Lower lobe of right lung (tissue), 2 donors: ENCODE data around the gene IDS. TPM values are rescaled to one million over a fixed set of nuclear protein-coding genes. Genes with fewer than 3 reads are reported as not detected.
A peak's percentile ranks its signal among the peaks of the same experiment; 100 is the strongest.
"Not testable (repeated sequence)": the region's sequence is repeated elsewhere in the genome, so short reads cannot be mapped to it uniquely, and the experiment has no call there.

Source experiments
- ATAC-seq, 2 donors: fragments of 200-7000 bp; cut with Tn5 transposase; one replicate each; pipeline ENCODE4 v1.9.1; 2020 to 2022; ENCODE audit warnings: mild to moderate bottlenecking in 2 of 2, moderate library complexity in 2 of 2
- DNase-seq: peaks from one replicate; pipeline ENCODE4 v3.0.0-alpha.2; 2020
- H3K27ac ChIP-seq: fragments of 200-600 bp; one replicate; pipeline ENCODE4 v1.8.0; 2022
- H3K27me3 ChIP-seq: fragments of 200-600 bp; one replicate; pipeline ENCODE4 v1.8.0; 2022; ENCODE audit warnings: low read depth
- H3K36me3 ChIP-seq: fragments of 200-600 bp; one replicate; pipeline ENCODE4 v1.8.0; 2022; ENCODE audit warnings: mild to moderate bottlenecking
- H3K4me1 ChIP-seq: fragments of 200-600 bp; one replicate; pipeline ENCODE4 v1.8.0; 2022
- H3K4me3 ChIP-seq: fragments of 200-600 bp; one replicate; pipeline ENCODE4 v1.8.0; 2022; ENCODE audit warnings: mild to moderate bottlenecking
- H3K9me3 ChIP-seq: fragments of 200-600 bp; one replicate; pipeline ENCODE4 v1.8.0; 2022
- intact Hi-C: fragments of 100-400 bp; cut with DNase I; formaldehyde crosslinking; loops from one replicate; pipeline ENCODE4 v1.11.0; 2022
- total RNA-seq: library from RNA; stranded (reverse); fragmentation: NEBNext Ultra II Directional; extraction: Animal tissue kit (Norgen Biotek cat#: 25700); gene quantifications from one replicate; pipeline ENCODE4 v1.2.1, GENCODE V29; 2021
- TF ChIP-seq, protein P1 (sequence below): fragments of 200-600 bp; IDR thresholded peaks from one replicate; pipeline ENCODE4 v1.8.0; 2022; ENCODE audit warnings: antibody characterized with exemption, mild to moderate bottlenecking
- donor health status: DM: no; HTN: yes; CAD: no; lungs with severe emphysema.

The IDS gene
- total RNA-seq, 1 donor from 2014 or later = 88.6 TPM

GRCh38 chrX:149541521-149542047 is 36.5 kb upstream of the IDS start:
- no peak for ATAC-seq
- Histone ChIP-seq H3K27ac (peak overlapping the region; percentile 92), H3K4me3 (peak overlapping the region; percentile 68), H3K4me1 (peaks cover 6% of the 10 kb centered on the region), H3K27me3 (no peaks in the 10 kb centered on the region), H3K36me3 (no peaks in the 10 kb centered on the region), H3K9me3 (no peaks in the 10 kb centered on the region)
- intact Hi-C loops = no loop called here
- TF ChIP-seq, protein P1, sequence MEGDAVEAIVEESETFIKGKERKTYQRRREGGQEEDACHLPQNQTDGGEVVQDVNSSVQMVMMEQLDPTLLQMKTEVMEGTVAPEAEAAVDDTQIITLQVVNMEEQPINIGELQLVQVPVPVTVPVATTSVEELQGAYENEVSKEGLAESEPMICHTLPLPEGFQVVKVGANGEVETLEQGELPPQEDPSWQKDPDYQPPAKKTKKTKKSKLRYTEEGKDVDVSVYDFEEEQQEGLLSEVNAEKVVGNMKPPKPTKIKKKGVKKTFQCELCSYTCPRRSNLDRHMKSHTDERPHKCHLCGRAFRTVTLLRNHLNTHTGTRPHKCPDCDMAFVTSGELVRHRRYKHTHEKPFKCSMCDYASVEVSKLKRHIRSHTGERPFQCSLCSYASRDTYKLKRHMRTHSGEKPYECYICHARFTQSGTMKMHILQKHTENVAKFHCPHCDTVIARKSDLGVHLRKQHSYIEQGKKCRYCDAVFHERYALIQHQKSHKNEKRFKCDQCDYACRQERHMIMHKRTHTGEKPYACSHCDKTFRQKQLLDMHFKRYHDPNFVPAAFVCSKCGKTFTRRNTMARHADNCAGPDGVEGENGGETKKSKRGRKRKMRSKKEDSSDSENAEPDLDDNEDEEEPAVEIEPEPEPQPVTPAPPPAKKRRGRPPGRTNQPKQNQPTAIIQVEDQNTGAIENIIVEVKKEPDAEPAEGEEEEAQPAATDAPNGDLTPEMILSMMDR = no peak
- no peak for DNase-seq

DNA sequence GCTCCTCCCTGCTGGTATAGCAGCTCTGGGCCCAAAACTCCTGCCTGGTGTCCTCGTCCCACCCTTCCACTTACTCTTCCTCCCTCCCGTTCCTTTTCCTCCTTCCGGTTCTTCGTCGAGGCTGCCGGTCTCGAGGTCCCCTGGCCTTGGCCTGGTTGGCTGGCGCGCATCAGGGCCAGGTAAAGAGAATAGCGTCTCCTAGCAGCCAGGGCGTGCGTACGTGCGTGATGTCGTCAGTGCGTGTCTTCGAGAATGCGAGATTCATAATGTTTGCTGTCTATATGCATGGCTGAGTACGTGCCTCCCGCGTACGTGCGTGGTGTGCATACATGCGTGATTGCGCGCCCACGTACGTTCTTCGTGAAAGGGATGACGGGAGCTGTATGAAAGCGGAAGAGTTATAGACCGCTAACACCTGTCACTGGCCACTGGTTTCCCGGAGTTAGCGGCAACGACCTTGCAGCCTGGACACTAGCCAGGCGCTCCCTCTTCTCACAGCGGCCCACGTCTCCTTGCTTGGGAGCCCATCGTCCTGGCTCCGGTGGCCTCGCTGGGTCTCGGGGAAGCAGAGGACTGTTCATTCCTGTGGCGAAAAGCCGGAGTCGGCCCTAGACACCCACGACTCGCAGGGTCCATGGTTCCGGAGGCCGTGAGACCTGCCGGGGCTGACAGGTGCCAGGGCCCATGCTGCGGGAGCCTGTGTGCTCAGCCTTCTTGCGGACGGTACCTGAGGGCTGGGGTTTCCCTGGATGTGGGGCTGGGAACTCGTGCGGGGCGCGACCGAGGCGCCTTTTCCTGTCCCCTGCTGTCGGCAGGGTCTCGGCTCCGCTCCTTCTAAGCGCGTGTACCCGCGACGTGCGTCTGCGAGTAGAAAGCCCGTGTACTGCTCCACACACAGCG is 35.8 kb upstream of the IDS start, which contains the start of gene EOLA1:
TSS of gene EOLA1 (plus strand) at position 392 of the 900 bp plus-strand sequence. CDS start 4,619 bp downstream, outside the sequence.
- intact Hi-C loops = no loop called here
- TF ChIP-seq, protein P1 = no peak
- Histone ChIP-seq H3K36me3 (no peaks in the 10 kb centered on the region), H3K9me3 (no peaks in the 10 kb centered on the region), H3K27ac (peak within 1 kb of the TSS; percentile 92), H3K27me3 (no peaks in the 10 kb centered on the region), H3K4me1 (peaks cover 6% of the 10 kb centered on the region), H3K4me3 (peak within 1 kb of the TSS; percentile 68)
- peak; percentile 96 for DNase-seq
- ATAC-seq = peak; percentile 73 to 80

DNA sequence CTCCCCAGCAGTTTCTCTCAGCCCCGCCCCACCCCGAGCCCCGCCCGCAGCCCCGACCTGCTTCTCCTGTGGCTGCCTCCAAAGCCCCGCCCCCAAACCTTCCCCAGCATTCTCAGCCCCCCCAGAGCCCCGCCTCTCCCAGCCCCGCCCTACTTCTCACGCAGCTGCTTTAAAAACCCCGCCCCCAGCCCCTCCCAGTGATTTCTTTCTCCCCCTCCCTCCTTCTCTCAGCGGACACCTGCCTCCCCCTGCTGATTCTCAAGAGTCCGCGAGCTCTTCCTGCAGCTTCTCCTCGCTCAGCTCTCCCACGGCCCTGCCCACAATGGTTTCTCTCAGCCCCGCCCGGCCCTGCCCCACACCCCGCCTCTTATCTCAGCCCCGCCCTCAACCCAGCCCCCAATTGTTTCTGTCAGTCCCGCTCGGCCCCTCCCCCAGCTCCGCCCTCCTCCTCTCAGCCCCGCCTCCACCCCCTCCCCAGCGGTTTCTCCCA is 35.1 kb upstream of the IDS start:
- TF ChIP-seq, protein P1 = no peak
- Histone ChIP-seq H3K36me3 (no peaks in the 10 kb centered on the region), H3K9me3 (no peaks in the 10 kb centered on the region), H3K4me3 (peak overlapping the region; percentile 68), H3K4me1 (peaks cover 6% of the 10 kb centered on the region), H3K27ac (peak overlapping the region; percentile 92), H3K27me3 (no peaks in the 10 kb centered on the region)
- DNase-seq = peak; percentile 95
- peak; percentile 85 to 89 for ATAC-seq
- intact Hi-C loops = no loop called here

- DNase-seq = peak; percentile 92
- peaks cover 6% of the 10 kb centered on the region for H3K4me1 ChIP-seq
- ATAC-seq = peak; percentile 77 to 79
- H3K27me3 ChIP-seq = no peaks in the 10 kb centered on the region
- intact Hi-C loops = no loop called here
- TF ChIP-seq, protein P1 = no peak
- H3K27ac ChIP-seq = peak overlapping the region; percentile 72
- peak overlapping the region; percentile 51 for H3K4me3 ChIP-seq
- H3K36me3 ChIP-seq = no peaks in the 10 kb centered on the region
- no peaks in the 10 kb centered on the region for H3K9me3 ChIP-seq
Measured at GRCh38 chrX:149539283-149540130, 34.4 kb upstream of the IDS start.

GRCh38 chrX:149537474-149537873 is 32.4 kb upstream of the IDS start:
- H3K4me1 ChIP-seq, DNase-seq, H3K9me3 ChIP-seq, ATAC-seq, H3K27ac ChIP-seq, H3K27me3 ChIP-seq, H3K36me3 ChIP-seq, intact Hi-C loops, H3K4me3 ChIP-seq: not testable (repeated sequence)

DNA sequence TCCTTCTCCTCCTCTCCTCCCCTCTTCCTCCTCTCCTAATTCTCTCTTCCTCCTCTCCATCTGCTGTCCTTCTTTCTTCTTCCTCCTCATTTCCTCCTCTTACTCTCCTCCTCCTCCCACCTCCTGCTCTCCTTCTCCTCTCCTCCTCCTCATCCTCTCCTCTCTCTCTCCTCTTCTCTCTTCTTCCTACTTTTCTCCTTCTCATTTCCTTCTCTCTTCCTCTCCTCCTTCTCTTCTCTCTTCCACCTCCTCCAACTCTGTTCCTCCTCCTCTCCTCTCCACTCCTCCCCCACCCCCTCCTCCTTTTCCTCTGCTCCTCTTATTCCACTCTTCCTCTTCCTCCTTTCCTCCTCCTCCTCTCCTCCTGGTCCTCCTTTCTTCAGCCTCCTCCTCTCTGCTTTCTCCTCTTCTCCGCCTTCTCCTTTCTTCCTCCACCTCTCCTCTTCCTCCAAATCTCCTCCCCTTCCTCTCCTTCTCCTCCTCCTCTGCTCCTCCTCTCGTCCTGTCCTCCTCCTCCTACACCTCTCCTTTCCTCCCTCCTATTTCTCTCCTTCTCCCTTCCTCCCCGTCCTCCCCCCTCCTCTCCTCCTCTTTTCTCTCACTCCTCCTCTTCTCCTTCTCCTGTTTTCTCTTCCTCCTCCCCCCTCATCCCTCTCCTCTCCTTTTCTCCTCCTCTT is 30.0 kb upstream of the IDS start:
- intact Hi-C loops = not testable (repeated sequence)

DNA sequence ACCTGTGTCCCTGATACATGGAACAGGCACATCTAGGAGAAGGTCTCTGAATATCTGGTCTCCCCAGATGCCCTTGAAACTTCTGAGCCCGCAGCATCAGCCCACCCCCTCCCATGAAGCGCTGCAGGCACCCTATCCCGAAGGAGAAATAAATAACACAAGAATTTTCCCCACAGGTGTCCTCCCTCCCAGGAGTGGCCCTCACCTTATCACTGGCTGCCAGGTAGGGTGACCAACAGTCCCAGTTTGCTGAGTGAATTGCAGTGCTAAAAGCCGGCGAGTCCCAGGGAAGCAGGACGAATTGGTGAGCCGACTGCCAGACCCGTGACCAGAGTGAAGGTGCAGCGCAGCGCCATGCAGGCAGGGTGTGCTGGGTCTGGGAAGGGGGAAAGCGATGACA is 28.9 kb upstream of the IDS start:
- H3K36me3 ChIP-seq, H3K9me3 ChIP-seq, H3K4me3 ChIP-seq, H3K4me1 ChIP-seq, H3K27ac ChIP-seq, intact Hi-C loops, ATAC-seq, H3K27me3 ChIP-seq, DNase-seq: not testable (repeated sequence)

More for the DNA sequence above, 30.0 kb upstream of the IDS start:
- not testable (repeated sequence) for DNase-seq, H3K36me3 ChIP-seq, H3K27ac ChIP-seq, H3K9me3 ChIP-seq, ATAC-seq, H3K27me3 ChIP-seq, H3K4me3 ChIP-seq, H3K4me1 ChIP-seq

DNA sequence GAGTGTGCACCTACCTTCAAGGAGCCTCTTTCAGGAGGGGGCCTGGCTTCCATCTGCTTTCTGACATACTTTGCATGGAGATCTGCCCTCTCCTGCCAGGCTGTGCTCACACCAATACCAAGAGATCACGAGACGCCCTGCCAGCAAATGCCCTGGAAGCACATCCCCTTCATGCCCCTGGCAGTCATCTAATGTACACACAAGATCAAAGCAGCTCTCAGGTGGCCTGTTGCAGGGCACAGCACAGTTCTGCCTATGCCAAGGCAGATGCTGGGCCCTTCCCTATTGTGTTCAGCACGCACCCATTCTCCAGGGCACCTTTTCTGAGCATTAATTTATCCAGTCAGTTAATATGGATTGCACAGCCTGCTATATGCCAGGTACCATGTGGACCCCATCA is 27.8 kb upstream of the IDS start:
- intact Hi-C loops, H3K36me3 ChIP-seq, ATAC-seq, H3K27me3 ChIP-seq, DNase-seq, H3K27ac ChIP-seq, H3K9me3 ChIP-seq, H3K4me1 ChIP-seq, H3K4me3 ChIP-seq: not testable (repeated sequence)
